Suprapubic skin (tissue), 4 donors: ENCODE data around the gene SPRN.

Experiments used
- CTCF ChIP-seq, 2 donors: fragments of 200-600 bp in 1 of 2; fragments of 450-650 bp in 1 of 2; sonication (generic) in 1 of 2; IDR thresholded peaks; one replicate each; pipeline ENCODE4 v1.5.1; 2016 to 2019; ENCODE audit warnings: antibody characterized with exemption in 2 of 2, mild to moderate bottlenecking in 1 of 2, moderate library complexity in 1 of 2
- EP300 ChIP-seq: sonication (generic); formaldehyde crosslinking; IDR thresholded peaks from one replicate; pipeline ENCODE4 v1.6.1; 2017; ENCODE audit warnings: antibody characterized with exemption
- POLR2A ChIP-seq, 2 donors: fragments of 450-650 bp; IDR thresholded peaks; one replicate each; pipeline ENCODE4 v1.6.1; 2017; ENCODE audit warnings: antibody characterized with exemption in 2 of 2, mild to moderate bottlenecking in 2 of 2, moderate library complexity in 2 of 2
- POLR2AphosphoS5 ChIP-seq, 3 donors: sonication (generic); formaldehyde crosslinking; IDR thresholded peaks; one replicate each; pipeline ENCODE4 v1.6.1; 2017; ENCODE audit warnings: antibody characterized with exemption in 3 of 3

DNA sequence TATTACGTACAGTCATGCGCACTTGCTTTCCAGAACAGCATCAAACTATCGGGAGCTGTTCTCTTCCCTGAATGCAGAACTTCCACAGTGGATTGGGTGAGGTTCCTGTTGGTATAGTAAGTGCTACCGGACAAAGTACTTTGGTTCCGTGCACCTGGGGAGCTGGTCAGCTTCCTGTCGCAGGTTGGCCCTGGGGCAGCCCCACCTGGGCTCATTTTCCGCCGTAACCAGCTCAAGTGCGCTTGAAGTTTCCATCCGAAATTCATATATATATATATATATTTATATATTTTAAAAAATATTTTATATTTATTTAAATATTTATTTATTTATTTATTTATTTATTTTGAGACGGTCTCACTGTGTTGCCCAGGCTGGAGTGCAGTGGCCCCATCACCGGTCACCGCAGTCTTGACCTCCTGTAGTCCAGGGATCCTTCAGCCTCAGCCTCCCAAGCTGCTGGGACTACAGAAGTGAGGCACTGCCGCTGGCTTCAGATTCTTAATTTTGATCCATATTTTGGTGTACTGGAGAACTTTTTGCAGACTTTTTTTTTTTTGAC is 35.9 kb upstream of the SPRN start:
- no peak for TF ChIP-seq CTCF (IDR thresholded peaks at IDR 0.05)
- no peak for TF ChIP-seq POLR2A (IDR thresholded peaks at IDR 0.05)
- no peak for TF ChIP-seq EP300
- no peak for TF ChIP-seq POLR2AphosphoS5 (IDR thresholded peaks at IDR 0.05)
